HG03280 (cell line): ENCODE measurements around the gene TMEM170A.

Source experiments
- ATAC-seq: cut with Tn5 transposase; IDR thresholded peaks from one replicate; pipeline ENCODE4 v1.9.1; 2021; ENCODE audit warnings: mild to moderate bottlenecking, moderate library complexity; ENCODE audit not compliant: unreplicated experiment

TMEM170A gene

DNA sequence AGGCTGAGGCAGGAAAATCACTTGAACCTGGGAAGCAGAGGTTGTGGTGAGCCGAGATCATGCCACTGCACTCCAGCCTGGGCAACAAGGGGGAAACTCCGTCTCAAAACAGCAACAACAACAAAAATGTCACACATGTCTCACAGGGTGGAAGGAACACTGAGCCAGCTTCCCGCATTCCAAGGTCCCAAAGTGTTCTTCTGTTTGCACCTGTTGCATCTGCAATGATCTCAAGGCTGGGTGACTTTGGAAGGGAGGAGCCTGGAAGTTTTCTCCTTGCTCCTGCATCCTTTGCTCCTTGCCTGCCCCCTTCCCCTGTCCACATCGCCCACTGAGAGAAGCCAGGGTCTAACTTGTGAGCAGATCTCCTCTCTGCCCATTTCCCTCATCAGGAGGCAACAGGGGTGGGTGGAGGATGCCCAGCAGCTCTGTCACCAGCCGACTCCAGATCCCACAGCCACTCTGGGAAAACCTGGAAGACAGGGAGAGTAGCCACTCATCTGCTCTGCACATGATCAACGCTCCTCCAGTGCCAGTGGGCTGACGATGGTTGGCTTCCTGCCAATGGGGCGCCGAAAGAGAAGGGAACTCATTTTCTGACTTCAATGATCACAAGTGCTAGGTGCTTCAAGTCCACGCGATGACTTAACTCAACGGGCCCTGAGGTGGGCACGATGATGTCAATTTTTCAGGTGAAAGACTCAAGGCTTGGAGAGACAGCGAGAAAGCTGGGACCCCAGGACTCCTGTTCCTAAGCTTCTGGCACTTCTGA, 18.1 kb upstream of the TMEM170A start:
- ATAC-seq: no peak

DNA sequence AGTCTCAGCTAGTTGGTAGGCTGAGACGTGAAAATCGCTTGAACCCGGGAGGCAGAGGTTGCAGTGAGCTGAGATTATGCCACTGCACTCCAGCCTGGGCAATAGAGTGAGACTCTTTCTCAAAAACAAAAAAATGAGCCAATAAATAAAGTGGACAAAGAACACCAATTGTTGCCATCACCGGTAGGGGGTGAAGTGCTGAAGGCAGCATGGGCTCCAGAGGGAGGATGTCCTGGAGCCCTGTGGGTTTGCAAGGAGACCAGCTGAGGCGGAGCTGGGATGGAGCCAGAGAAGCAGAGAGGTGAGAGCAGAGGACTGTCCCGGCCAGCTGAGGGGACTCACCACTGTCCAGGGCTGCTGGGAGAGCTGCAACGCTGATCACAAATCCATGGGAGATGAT, 17.0 kb upstream of the TMEM170A start:
- no peak for ATAC-seq

DNA sequence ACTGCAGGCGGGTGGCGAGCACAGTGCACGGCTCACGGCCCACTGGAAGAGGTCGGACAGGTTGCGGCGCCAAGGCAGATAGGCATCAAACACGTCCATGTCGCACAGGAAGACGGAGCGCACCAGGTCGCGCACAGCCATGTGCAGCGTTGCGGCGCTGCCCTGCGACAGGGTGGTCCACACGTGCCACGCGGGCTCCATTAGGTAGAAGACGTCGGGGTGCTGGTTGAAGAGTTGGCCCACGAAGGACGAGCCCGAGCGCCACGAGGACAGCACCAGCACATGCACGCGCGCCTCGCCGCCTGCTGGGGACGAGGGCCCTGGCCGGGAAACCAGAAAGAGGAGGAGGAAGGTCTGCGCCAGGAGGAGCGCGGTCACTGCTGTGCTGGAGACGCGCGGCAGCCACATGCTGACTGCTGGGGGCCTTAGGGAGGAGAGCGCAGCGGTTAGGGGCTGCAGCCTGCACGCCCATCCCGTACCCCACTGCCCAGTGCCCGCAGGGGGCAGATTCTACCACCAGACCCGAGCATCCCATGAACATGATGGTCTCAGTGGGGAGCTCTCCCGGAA, 15.0 kb upstream of the TMEM170A start:
- no peak for ATAC-seq

DNA sequence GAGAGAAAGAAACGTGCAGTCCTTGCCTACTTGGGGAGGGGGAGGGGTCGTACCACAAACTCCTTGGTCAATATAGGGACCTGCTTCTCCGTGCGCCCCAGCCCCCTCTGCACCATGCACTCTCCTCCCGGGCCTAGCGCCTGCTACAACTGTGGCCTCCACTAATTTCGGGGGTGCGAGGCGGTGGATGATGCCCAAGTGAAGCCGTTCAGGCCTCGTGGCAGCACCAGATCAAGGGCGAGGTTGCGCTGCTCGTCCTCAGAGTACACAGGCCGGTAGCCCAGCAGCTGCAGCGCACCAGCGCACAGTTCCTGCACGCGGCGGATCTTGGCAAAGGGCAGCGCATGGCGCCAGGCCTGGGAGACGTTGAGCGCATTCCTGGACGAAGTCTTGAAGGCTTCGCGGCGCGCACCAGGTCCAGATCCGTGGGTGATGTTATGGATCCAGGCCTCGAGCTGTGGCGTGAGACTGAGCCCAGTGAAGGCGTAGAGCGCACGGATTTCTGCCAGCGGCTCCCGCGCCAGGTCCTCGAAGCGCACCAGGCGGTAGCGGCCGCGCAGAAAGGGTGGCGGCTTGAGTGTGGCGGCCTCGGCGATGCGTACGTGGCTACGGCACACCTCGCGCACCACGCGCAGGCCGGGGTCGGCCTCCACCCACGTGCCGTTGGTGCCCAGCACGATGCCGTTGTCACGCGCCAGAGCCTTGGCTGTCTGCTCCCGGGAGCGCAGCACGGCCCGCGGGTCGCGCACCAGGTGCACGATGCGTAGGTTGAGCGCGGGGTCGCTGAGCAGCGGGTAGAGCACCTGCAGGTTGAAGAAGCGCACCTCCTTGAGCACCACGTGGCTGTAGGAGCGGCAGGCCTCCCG, 14.2 kb upstream of the TMEM170A start:
- no peak for ATAC-seq

DNA sequence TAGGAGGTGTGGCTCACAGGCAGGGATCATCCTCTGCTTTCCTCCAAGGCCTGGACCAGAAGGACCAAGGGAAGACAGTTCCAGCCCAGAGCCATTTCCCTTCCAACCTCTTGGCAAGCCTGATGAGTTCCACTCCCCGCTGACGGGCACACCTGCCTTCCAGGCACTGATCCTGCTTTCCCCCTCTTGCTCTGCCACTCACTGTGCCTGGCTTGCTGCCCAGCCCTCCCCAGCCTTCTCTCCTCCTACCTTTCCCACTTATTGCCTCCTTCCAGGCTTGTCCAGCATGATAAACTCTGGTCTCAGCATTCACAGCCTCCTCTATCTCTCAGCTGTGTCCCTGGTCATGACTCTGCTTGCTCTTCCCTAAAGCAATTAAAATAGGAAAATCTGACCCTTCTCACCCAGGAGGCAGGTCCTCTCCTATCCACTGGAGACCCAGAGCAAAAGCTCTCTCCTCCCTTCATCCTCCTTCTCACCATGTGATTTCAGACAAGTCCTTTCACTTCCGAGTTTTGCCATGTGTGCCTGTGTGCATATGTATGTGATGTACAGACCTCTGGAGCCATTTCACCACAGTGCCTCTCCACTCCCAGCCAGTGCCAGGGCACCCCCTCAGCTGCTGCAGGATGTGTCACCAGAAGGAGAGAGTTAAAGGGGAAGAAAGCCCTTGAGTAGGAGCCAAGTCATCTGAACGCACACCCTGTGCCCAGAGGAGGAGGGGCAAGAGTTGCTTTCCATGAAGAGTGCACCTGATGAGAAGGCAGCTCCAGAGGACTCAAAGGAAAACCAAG, 13.4 kb upstream of the TMEM170A start:
- no peak for ATAC-seq

DNA sequence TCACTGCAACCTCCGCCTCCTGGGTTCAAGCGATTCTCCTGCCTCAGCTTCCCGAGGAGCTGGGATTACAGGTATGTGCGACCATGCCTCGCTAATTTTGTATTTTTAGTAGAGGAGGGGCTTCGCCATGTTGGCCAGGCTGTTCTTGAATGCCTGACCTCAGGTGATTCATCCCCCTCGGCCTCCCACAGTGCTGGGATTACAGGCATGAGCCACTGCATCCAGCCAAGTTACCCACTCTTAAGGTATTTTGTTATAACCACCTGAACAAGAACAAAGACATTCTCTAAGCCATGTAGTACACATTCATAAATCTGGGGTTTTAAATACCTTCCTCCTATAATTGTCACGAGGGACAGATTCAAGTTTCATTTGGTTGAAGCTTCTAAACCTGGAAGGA, 12.3 kb upstream of the TMEM170A start:
- no peak for ATAC-seq

DNA sequence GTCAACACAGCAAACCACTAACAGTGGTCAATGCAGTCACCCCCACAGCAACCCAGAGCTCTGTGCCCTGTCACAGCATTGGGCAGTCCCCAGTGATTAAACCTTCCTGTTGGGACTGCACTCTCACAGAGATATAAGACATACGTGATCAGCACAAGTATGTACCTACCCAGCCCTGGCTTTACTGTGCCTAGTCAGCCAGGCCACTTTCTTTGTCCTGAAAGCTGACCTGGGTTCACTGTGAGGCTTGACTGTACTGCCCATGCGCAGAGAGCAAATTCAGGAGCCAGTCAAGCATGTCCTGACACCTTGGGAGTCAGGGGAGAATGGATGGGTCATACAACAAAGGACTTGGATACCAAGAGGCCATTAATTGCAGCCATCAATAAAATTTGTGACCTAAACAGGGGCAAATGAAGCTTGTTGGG, 10.9 kb upstream of the TMEM170A start:
- ATAC-seq: no peak

DNA sequence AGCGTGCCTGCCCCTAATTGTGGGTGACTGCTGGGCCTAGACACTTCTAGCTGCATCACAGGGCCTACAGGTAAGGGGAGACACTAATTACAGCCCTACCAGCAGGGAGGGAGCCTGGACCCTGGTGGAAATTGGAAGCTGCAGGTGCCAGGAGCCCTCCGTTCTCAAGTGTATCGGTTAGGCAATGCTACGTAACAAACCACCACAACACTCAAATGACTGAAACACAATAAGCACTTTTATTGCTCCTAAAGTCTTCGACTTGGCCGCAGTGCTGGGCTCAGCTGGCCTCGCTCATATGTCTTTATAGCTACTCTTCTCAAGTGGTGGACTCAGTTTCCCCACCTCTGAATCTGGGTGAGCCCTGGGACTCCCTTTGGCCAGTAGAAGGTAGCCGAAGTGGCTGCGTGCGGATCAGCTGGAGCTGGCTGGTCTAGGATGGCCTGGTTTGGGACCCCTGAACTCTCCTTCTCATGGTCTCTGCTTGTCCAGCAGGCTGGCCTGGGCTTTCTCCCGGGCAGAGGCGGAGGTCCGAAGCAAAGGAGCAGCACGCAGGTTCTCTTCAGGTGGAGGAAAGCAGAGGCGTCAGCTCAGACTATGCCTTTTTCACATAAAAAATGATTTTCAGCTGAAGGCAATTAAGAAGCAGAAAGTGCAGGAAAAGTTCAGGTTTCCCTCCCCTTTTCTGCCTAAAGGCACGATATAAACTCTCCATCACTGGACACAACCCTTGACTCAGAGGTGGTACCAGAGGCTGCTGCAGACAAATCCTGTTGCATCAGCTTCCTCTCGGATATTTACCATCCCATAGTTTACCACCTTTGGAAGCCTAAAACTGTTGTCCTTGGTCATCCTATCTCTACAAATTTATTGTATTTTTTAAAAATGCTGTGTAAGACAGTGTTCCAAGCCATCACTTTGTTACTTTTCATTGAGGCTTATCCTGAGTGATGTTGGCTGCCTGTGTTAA, 8.7 kb upstream of the TMEM170A start:
- ATAC-seq: no peak

DNA sequence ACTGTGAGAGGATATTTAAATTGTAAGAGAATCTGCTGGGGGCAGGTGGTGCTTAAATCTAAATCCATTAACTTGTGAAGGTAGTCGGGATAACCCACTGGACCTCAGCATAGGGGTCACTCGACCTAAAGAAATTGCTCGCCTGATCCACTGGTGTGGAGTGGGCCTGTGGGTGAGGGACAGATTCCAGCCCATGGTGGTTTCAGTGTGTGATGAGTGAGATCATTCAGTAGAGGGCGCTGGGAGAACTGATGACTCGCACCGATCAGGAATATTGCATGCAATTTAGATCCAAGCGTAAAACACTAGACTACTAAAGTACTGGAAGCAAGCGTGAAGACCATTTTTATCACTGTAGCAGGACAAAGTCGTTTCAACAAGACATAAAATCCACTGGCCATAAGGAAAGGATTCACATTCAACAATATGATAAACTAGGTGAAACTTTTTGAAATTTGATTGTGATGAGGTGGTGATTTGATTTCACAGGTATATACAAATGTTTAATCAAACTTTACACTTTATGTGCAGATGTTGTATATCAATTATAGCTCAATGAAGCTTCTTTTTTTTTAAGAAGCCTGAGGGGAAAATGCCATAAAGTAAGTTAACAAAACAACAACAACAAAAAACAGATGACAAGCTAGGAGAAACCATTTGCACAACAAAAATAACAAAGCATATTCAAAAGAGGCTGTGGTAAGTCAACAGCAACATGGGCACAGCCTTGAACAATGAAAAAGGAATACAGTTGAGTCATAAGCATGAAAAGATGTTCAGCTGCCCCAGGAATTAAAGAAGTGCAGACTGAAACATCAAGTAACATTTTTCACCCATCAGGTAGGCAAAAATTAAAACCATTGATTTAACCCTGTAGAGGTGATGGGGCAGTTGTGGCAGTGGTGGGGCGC, 7.5 kb upstream of the TMEM170A start:
- ATAC-seq: no peak

DNA sequence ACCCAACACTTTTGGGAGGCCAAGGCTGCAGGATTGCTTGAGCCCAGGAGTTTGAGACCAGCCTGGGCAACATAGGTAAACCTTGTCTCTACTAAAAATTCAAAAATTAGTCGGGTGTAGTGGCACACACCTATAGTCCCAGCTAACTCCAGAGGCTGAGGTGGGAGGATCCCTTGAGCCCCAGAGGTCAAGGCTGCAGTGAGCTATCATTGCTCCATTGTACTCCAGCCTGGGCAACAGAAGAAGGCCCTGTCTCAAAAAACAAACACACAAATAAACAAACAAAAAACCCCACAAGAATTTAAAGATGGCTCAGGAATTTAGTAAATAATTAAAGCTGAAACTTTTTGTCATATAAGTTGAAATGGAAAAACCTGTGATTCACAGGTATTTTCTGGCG, 2.3 kb upstream of the TMEM170A start:
- ATAC-seq: no peak

DNA sequence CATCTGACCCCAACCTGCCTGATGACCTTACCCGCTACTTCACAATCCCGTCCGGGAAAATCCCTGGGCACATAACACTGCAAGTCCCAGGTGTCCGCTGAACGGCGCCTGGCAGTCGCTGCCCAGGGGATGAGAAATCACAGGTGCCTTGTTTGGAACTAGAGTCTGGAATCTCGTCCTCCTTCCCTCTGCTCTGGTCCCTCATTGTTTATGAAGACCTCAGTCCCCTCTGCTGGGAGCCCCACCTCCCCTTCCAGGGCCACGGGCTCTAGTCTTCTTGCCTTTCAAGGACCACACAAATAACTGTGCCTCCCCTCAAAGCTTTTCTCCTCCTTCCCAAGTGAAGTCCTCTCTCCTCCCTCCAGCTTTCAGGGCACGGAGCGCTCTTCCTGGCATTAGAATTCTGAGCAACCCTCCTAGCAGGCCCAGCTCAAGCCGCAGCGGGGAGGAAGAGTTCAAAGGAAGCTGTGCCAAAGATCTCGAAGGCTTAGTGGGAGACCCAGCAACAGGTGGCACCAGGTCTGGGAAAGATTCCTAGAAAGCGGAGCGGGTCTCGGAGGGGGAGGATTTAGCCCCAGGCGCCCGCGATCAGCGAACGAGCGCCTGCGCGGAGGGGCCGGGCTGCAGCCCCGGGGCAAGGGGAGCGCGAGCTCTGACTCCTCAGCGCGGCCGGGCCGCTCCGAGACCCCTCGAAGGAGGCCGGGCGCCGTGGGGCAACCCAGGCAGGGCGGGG, 934 bp downstream of the TMEM170A start:
- peak; percentile 12 for ATAC-seq

DNA sequence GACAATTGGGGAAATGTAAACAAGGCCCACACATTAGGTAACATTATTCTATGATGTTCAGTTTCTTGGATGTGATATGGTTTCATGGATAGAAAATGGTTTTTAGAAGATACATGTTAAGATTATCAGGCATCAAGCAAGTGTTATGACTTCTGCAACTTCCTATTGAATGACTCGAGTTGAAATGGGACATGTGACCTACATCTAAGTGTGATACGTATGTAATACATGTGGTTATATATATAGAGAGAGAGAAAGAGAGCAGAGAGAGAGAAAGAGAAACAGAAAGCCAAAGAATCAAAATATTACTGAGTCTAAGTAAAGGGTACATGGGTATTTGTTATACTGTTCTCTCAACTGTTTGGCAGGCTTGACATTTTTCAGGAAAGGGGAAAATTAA, 1.7 kb downstream of the TMEM170A start:
- peak; percentile 25 for ATAC-seq

DNA sequence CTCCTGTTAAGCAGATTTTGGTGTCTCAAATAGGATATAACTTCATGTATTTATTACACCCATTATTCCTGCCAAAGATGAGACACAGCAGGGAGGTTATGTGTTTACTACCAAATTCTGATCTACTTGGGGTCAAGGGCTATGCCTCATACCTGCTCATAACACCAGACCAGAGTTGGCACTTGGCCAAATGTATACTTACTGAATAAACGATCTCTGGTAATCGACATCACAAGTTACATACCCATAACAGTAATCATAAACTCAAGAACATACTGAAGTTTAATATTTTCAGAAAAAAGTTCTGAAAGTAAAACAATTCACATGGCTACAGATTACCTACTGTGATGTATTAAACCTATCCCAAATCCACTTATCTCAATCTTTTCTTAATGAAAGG, 2.9 kb downstream of the TMEM170A start:
- no peak for ATAC-seq

DNA sequence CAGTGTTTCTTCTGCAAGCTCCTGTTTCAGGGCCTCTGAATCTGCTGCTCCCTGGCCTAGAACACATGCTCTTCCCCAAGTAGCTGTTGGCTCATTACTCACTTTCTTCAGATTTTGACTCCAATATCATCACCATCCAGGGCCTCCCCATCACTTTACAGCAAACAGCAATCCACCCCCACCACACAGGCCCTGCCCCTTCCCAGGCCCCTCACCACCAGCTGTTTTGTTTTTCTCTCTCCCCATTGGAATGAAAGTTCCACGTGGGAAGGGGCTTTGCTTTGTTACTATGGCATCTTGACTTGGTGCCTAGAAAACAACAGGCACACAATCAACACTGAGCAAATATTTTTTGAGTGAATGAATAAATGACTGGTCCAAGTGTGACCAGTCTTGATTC, 4.0 kb downstream of the TMEM170A start:
- ATAC-seq: no peak

DNA sequence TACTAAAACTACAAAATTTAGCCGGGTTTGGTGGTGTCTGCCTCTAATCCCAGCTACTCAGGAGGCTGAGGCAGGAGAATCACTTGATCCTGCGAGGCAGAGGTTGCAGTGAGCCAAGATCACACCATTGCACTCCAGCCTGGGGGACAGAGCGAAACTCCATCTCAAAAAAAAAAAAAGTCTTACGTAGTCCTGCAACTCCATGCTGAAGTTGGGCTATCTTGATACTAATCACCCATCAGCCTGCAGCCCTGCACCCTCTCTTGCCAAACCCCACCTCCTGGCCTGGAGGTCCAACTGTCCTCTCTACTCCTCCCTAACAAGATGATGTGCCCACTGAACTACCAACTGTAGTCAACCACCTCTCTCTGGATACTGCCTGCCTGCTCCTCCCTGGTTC, 4.8 kb downstream of the TMEM170A start:
- ATAC-seq: no peak

DNA sequence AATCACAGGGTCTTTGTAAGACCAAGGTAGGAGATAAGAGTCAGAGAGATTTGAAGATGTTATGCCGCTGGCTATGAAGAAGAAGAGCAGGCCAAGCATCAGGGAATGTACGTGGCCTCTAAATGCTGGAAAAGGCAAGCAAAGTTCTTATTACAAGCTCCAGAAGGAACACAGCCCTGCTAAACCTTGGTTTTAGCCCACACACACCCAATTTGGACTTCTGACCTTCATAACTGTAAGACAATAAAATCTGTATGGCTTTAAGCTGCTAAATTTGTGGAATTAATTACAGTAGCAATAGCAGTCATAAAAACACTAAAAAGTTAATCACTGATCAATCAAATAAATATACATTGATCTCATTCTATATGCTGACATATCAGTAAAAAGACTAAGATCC, 6.0 kb downstream of the TMEM170A start:
- ATAC-seq: no peak

DNA sequence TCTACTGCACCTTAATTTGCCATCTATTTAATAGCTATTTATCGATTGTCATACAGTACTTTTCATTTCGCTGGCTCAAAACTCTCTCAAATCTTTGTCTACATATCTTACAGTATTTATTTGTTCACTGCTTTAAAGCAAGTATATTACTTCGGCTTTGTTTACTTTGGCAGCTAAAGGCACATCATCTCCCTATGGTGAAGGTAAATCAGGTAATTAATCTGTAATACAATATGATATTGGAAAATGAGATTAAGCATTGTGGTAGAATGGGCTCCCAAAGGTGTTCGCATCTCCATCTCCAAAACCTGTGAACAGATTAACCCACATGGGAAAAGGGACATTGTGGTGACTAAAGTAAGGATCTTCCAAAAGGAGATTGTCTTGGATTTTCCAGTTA, 6.5 kb downstream of the TMEM170A start:
- no peak for ATAC-seq

DNA sequence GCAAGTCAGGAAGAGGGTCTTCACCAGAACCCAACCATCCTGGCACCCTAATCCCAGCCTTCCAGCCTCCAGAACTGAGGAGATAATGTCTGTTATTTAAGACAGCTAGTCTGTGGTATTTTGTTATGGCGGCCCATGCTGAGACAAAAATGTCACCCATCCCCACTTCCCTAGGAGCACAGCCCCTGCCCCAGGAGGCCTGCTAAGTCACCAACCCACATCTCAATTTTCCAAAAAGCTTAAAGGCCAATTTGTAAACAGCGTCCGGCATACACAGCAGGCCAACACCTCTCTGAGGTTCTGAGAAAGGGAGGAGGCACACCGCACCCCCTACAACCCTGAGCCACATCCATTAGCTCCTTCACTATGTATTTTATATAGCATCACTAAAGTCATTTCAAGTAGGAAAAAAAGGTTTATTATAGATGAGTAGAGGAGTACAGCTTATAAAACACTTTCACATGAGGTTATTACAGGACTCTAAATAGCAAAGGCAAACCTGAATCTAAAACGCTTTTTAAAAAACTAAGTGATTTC, 6.9 kb downstream of the TMEM170A start:
- no peak for ATAC-seq
